ENCODE measurements around the gene LITAF.

The LITAF gene

DNA sequence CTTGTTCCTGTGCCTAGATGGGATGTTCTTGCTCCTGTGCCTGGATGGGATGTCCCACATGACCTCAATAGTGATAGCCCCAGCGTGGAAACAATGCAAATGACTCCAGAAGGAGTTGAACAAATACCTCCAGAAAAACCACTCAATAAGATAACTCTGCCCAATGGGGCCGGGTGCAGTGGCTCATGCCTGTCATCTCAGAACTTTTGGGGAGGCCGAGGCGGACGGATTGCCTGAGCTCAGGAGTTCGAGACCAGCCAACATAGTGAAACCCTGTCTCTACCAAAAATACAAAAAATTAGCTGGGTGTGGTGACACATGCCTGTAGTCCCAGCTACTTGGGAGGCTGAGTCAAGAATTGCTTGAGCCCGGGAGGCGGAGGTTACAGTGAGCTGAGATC, 15.2 kb upstream of the LITAF start:
- Histone ChIP-seq H3K79me2 (ENCODE audit: insufficient read depth, low read length) (no peaks in the 10 kb centered on the region), H3K27me3 (ENCODE audit: insufficient read depth, low read length, poor library complexity) (no peaks in the 10 kb centered on the region), H3K4me3 (ENCODE audit: low read depth in 1 of 2, low read length in 2 of 2) (no peak overlapping the region), H4K20me1 (ENCODE audit: insufficient read depth, low read length) (no peaks in the 10 kb centered on the region), H3K36me3 (ENCODE audit: insufficient read depth, low read length) (no peaks in the 10 kb centered on the region), H3K9me3 (ENCODE audit: insufficient read depth, low read length, severe bottlenecking) (no peaks in the 10 kb centered on the region), H3K4me2 (ENCODE audit: insufficient read depth, low read length) (no peak overlapping the region), H3K9ac (ENCODE audit: low read depth, low read length) (no peak overlapping the region), H3K27ac (ENCODE audit: low read length) (no peak overlapping the region), H2AFZ (ENCODE audit: low read depth, low read length) (no peak overlapping the region), H3K4me1 (ENCODE audit: insufficient read depth, low read length) (no peaks in the 10 kb centered on the region)
- ATAC-seq (ENCODE audit: insufficient read depth, low read depth), result no peak
- TF ChIP-seq EZH2 (IDR thresholded peaks at IDR 0.05; ENCODE audit: borderline replicate concordance, low read depth, low read length, severe bottlenecking), result no peak
- TF ChIP-seq, protein P1, sequence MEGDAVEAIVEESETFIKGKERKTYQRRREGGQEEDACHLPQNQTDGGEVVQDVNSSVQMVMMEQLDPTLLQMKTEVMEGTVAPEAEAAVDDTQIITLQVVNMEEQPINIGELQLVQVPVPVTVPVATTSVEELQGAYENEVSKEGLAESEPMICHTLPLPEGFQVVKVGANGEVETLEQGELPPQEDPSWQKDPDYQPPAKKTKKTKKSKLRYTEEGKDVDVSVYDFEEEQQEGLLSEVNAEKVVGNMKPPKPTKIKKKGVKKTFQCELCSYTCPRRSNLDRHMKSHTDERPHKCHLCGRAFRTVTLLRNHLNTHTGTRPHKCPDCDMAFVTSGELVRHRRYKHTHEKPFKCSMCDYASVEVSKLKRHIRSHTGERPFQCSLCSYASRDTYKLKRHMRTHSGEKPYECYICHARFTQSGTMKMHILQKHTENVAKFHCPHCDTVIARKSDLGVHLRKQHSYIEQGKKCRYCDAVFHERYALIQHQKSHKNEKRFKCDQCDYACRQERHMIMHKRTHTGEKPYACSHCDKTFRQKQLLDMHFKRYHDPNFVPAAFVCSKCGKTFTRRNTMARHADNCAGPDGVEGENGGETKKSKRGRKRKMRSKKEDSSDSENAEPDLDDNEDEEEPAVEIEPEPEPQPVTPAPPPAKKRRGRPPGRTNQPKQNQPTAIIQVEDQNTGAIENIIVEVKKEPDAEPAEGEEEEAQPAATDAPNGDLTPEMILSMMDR (IDR thresholded peaks at IDR 0.05; ENCODE audit: borderline replicate concordance, extremely low read depth, low read length, poor library complexity, severe bottlenecking), result no peak
- no peak for DNase-seq

DNA sequence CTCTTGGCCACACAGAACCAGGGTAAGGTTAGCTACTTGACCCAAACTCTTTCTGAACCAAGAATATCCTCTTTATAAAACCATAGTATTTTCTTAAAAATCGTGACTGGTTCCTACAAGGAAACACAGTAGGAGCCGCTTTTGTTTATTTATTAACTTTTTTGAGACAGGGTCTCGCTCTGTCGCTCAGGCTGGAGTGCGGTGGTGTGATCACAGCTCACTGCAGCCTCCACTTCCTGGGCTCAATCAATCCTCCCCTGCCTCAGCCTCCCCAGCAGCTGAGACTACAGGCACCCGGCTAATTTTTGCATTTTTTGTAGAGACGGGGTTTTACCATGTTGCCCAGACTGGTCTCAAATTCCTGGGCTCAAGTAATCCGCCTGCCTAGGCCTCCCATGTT, 14.7 kb upstream of the LITAF start:
- H4K20me1 ChIP-seq (ENCODE audit: insufficient read depth, low read length), result no peaks in the 10 kb centered on the region
- no peak for TF ChIP-seq EZH2 (IDR thresholded peaks at IDR 0.05; ENCODE audit: borderline replicate concordance, low read depth, low read length, severe bottlenecking)
- TF ChIP-seq, protein P1 (IDR thresholded peaks at IDR 0.05; ENCODE audit: borderline replicate concordance, extremely low read depth, low read length, poor library complexity, severe bottlenecking), result no peak
- H3K27ac ChIP-seq (ENCODE audit: low read length), result no peak overlapping the region
- no peaks in the 10 kb centered on the region for H3K27me3 ChIP-seq (ENCODE audit: insufficient read depth, low read length, poor library complexity)
- no peaks in the 10 kb centered on the region; the same call in 1 of the 2 replicates for H3K4me1 ChIP-seq (ENCODE audit: insufficient read depth, low read length)
- H2AFZ ChIP-seq (ENCODE audit: low read depth, low read length), result no peak overlapping the region
- no peak overlapping the region for H3K4me3 ChIP-seq (ENCODE audit: low read depth in 1 of 2, low read length in 2 of 2)
- no peak for ATAC-seq (ENCODE audit: insufficient read depth, low read depth)
- H3K79me2 ChIP-seq (ENCODE audit: insufficient read depth, low read length), result no peaks in the 10 kb centered on the region
- no peak overlapping the region for H3K4me2 ChIP-seq (ENCODE audit: insufficient read depth, low read length)
- H3K36me3 ChIP-seq (ENCODE audit: insufficient read depth, low read length), result no peaks in the 10 kb centered on the region
- no peak overlapping the region for H3K9ac ChIP-seq (ENCODE audit: low read depth, low read length)
- DNase-seq, result no peak
- H3K9me3 ChIP-seq (ENCODE audit: insufficient read depth, low read length, severe bottlenecking), result no peaks in the 10 kb centered on the region

DNA sequence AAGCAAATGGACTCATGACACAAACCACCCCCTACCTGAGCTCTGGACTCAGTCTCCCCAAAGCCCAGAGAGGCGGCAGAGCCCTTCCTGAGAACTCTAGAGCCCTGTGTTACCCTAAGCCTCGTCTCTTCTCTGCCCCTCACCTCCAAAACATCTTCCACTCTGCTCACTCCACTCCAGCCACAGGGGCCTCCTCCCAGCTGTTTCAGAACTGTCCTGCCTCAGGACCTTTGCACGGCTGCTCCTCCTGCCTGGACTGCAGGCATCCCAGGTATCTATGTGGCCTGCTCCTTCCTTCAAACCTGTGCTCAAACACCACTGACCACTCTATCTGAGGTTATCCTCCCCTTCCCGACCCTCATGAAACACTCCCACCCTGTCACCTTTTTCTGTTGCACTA, 12.9 kb upstream of the LITAF start:
- no peak overlapping the region for H3K9ac ChIP-seq (ENCODE audit: low read depth, low read length)
- ATAC-seq (ENCODE audit: insufficient read depth, low read depth), result no peak
- no peaks in the 10 kb centered on the region for H4K20me1 ChIP-seq (ENCODE audit: insufficient read depth, low read length)
- no peak for DNase-seq
- no peaks in the 10 kb centered on the region for H3K27me3 ChIP-seq (ENCODE audit: insufficient read depth, low read length, poor library complexity)
- no peaks in the 10 kb centered on the region for H3K36me3 ChIP-seq (ENCODE audit: insufficient read depth, low read length)
- no peaks in the 10 kb centered on the region; the same call in 1 of the 2 replicates for H3K4me1 ChIP-seq (ENCODE audit: insufficient read depth, low read length)
- no peak overlapping the region for H3K4me2 ChIP-seq (ENCODE audit: insufficient read depth, low read length)
- no peak overlapping the region for H3K4me3 ChIP-seq (ENCODE audit: low read depth in 1 of 2, low read length in 2 of 2)
- no peak for TF ChIP-seq EZH2 (IDR thresholded peaks at IDR 0.05; ENCODE audit: borderline replicate concordance, low read depth, low read length, severe bottlenecking)
- TF ChIP-seq, protein P1 (IDR thresholded peaks at IDR 0.05; ENCODE audit: borderline replicate concordance, extremely low read depth, low read length, poor library complexity, severe bottlenecking), result no peak
- H3K9me3 ChIP-seq (ENCODE audit: insufficient read depth, low read length, severe bottlenecking), result no peaks in the 10 kb centered on the region
- no peak overlapping the region for H2AFZ ChIP-seq (ENCODE audit: low read depth, low read length)
- no peaks in the 10 kb centered on the region for H3K79me2 ChIP-seq (ENCODE audit: insufficient read depth, low read length)
- H3K27ac ChIP-seq (ENCODE audit: low read length), result no peak overlapping the region

Measured in DND-41 (cell line).